ENCODE data around the gene UST.

DNA sequence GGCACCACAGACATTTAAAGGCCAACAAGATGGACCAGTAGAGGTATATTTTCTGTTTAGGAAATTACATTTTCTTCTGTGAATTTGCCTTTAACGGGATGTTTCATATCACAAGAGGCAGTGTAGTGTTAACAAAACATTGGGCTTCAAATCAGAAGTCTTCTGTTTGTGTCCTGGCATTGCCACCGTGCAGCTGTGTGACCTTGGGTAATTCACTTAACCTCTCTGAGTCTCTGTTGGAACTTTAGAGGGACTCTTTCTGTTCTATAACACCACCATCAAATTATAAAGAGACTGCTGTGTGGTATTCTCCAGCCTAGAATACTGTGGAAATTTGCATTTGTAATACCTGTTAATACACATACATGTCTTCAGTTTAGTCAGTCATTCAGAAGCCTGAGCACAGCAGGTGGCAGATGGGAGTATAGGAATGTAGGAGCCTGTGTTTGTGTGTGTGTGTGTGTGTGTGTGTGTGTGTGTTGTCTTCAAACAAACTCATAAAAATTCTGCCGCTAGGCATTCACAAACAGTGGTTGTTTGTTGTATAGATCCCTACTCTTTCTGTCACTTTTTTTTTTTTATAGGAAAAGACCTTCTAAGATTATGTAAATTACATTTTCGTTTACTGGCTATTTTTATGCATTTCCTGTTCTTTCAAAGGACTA is 22.6 kb downstream of the UST start:
- TF ChIP-seq, protein P1, sequence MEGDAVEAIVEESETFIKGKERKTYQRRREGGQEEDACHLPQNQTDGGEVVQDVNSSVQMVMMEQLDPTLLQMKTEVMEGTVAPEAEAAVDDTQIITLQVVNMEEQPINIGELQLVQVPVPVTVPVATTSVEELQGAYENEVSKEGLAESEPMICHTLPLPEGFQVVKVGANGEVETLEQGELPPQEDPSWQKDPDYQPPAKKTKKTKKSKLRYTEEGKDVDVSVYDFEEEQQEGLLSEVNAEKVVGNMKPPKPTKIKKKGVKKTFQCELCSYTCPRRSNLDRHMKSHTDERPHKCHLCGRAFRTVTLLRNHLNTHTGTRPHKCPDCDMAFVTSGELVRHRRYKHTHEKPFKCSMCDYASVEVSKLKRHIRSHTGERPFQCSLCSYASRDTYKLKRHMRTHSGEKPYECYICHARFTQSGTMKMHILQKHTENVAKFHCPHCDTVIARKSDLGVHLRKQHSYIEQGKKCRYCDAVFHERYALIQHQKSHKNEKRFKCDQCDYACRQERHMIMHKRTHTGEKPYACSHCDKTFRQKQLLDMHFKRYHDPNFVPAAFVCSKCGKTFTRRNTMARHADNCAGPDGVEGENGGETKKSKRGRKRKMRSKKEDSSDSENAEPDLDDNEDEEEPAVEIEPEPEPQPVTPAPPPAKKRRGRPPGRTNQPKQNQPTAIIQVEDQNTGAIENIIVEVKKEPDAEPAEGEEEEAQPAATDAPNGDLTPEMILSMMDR (IDR thresholded peaks at IDR 0.05 in 4 of 5, conservative IDR thresholded peaks at IDR 0.05 in 1 of 5): no peak
- no peak for TF ChIP-seq POLR2A (IDR thresholded peaks at IDR 0.05)

All from gastrocnemius medialis (tissue), 4 donors.